Endodermal cell (in vitro differentiated cells): Measurements from ENCODE around the gene TTBK1. TPM values are rescaled to one million over a fixed set of nuclear protein-coding genes. Genes with fewer than 3 reads are reported as not detected.

ENCODE experiments used
- DNase-seq: peaks from one replicate; pipeline ENCODE4 v3.0.0-alpha.2; 2017
- H3K27ac ChIP-seq: 2 replicates; pipeline ENCODE4 v1.5.1; 2013; ENCODE audit warnings: mild to moderate bottlenecking, low read depth, low read length, moderate library complexity
- H3K27me3 ChIP-seq: 2 replicates; pipeline ENCODE4 v1.6.1; 2013; ENCODE audit warnings: mild to moderate bottlenecking, low read length, moderate library complexity; ENCODE audit not compliant: insufficient read depth, control insufficient read depth, poor library complexity, severe bottlenecking
- H3K36me3 ChIP-seq: 2 replicates; pipeline ENCODE4 v1.7.0; 2013; ENCODE audit warnings: mild to moderate bottlenecking, low read length, moderate library complexity; ENCODE audit not compliant: control insufficient read depth, insufficient read depth
- H3K4me1 ChIP-seq: one replicate; pipeline ENCODE4 v1.7.0; 2013; ENCODE audit warnings: low read length; ENCODE audit not compliant: control insufficient read depth, insufficient read depth
- H3K4me3 ChIP-seq: 2 replicates; pipeline ENCODE4 v1.5.1; 2013; ENCODE audit warnings: mild to moderate bottlenecking, low read length, moderate library complexity
- H3K9ac ChIP-seq: 2 replicates; pipeline ENCODE4 v1.6.1; 2013; ENCODE audit warnings: mild to moderate bottlenecking, low read length, moderate library complexity; ENCODE audit not compliant: poor library complexity, severe bottlenecking; ENCODE audit errors: extremely low read depth
- H3K9me3 ChIP-seq: 2 replicates; pipeline ENCODE4 v1.6.1; 2013; ENCODE audit warnings: mild to moderate bottlenecking, low read length, moderate library complexity; ENCODE audit not compliant: control insufficient read depth
- H3K27ac Mint-ChIP-seq: 2 replicates; pipeline ENCODE4 v1.8.0; 2020; ENCODE audit warnings: mixed read lengths
- H3K27me3 Mint-ChIP-seq: 2 replicates; pipeline ENCODE4 v1.8.0; 2021; ENCODE audit warnings: mild to moderate bottlenecking, mixed read lengths; ENCODE audit not compliant: insufficient read depth
- H3K36me3 Mint-ChIP-seq: 2 replicates; pipeline ENCODE4 v1.8.0; 2020; ENCODE audit warnings: low read depth, mixed read lengths
- H3K4me1 Mint-ChIP-seq: 2 replicates; pipeline ENCODE4 v1.8.0; 2020; ENCODE audit warnings: mixed read lengths
- H3K4me3 Mint-ChIP-seq: 2 replicates; pipeline ENCODE4 v1.8.0; 2020; ENCODE audit warnings: mild to moderate bottlenecking, moderate library complexity, mixed read lengths
- H3K9me3 Mint-ChIP-seq: 2 replicates; pipeline ENCODE4 v1.8.0; 2020; ENCODE audit warnings: mild to moderate bottlenecking, mixed read lengths
- CTCF ChIP-seq: fragments of 200-600 bp; sonication (generic); conservative IDR thresholded peaks from 2 replicates; pipeline ENCODE4 v1.5.0; 2021; ENCODE audit warnings: antibody characterized with exemption, mild to moderate bottlenecking
- WGBS, 2 experiments: methylation state at CpG; one replicate each; pipeline versions ENCODE4 v1.1.5 to v1.1.7; 2013; ENCODE audit warnings: missing lambda C conversion rate in 2 of 2, mixed read lengths in 1 of 2; ENCODE audit not compliant: insufficient coverage in 1 of 2, insufficient read length in 1 of 2; 5-methylcytosine and 5-hydroxymethylcytosine counted together
- total RNA-seq, 2 donors: library from RNA; stranded (reverse); fragmentation: NEBNext Ultra II Directional in 1 of 2; extraction: Animal tissue kit (Norgen Biotek cat#: 25700) in 1 of 2; gene quantifications; 2 replicates in 1 of 2; 3 replicates in 1 of 2; pipeline ENCODE4 v1.2.1, GENCODE V29; 2021

Gene TTBK1
- total RNA-seq, 2 donors from 2014 or later = 0.62 TPM

GRCh38 chr6:43310624-43311023, 67.3 kb downstream of the TTBK1 start:
- Histone ChIP-seq H3K9me3 (no peaks in the 10 kb centered on the region), H3K4me1 (no peaks in the 10 kb centered on the region), H3K4me3 (no peak overlapping the region), H3K27ac (no peak overlapping the region), H3K27me3 (peaks cover 13% of the 10 kb centered on the region), H3K36me3 (no peaks in the 10 kb centered on the region), H3K9ac (no peak overlapping the region)
- no peak for TF ChIP-seq CTCF
- Mint-ChIP-seq H3K4me3 (no peak overlapping the region), H3K27ac (no peak overlapping the region), H3K27me3 (peaks cover 9% of the 10 kb centered on the region), H3K36me3 (no peaks in the 10 kb centered on the region), H3K4me1 (peaks cover 10% of the 10 kb centered on the region), H3K9me3 (no peaks in the 10 kb centered on the region)
- no peak for DNase-seq

- H3K27ac ChIP-seq = no peak overlapping the region
- no peak overlapping the region for H3K9ac ChIP-seq
- peaks cover 10% of the 10 kb centered on the region for H3K4me1 Mint-ChIP-seq
- H3K27ac Mint-ChIP-seq = no peak overlapping the region
- WGBS, 2 experiments = 86 to 100% methylated on average over 2 to 3 of the region's 3 CpGs
- H3K27me3 Mint-ChIP-seq = peaks cover 9% of the 10 kb centered on the region
- H3K9me3 Mint-ChIP-seq = no peaks in the 10 kb centered on the region
- DNase-seq = no peak
- no peaks in the 10 kb centered on the region for H3K36me3 Mint-ChIP-seq
- no peak overlapping the region for H3K4me3 ChIP-seq
- no peak for TF ChIP-seq CTCF
- no peaks in the 10 kb centered on the region for H3K9me3 ChIP-seq
- H3K4me3 Mint-ChIP-seq = no peak overlapping the region
- H3K27me3 ChIP-seq = peaks cover 13% of the 10 kb centered on the region
- no peaks in the 10 kb centered on the region for H3K36me3 ChIP-seq
- no peaks in the 10 kb centered on the region for H3K4me1 ChIP-seq
Measured at GRCh38 chr6:43311666-43312065, 68.4 kb downstream of the TTBK1 start.

GRCh38 chr6:43313813-43314212, 70.5 kb downstream of the TTBK1 start:
- Mint-ChIP-seq H3K4me1 (peaks cover 9% of the 10 kb centered on the region), H3K27ac (no peak overlapping the region), H3K36me3 (no peaks in the 10 kb centered on the region), H3K9me3 (no peaks in the 10 kb centered on the region), H3K27me3 (peaks cover 4% of the 10 kb centered on the region), H3K4me3 (no peak overlapping the region)
- 78% methylated on average over 1 of the region's 1 CpG; no CpG with 5 or more reads in 1 of the 2 experiments for WGBS, 2 experiments
- H3K27me3 ChIP-seq = peaks cover 2% of the 10 kb centered on the region
- no peak overlapping the region for H3K4me3 ChIP-seq
- no peak overlapping the region for H3K9ac ChIP-seq
- H3K4me1 ChIP-seq = no peaks in the 10 kb centered on the region
- no peak overlapping the region for H3K27ac ChIP-seq
- H3K36me3 ChIP-seq = no peaks in the 10 kb centered on the region
- H3K9me3 ChIP-seq = no peaks in the 10 kb centered on the region
- TF ChIP-seq CTCF = peak; percentile 28
- no peak for DNase-seq
